Stimulated activated CD4-positive, alpha-beta T cell treated with anti-CD3 and anti-CD28 coated beads, Interleukin-4, amount 100 ng/mL, for 4 hours (primary cell): ENCODE measurements around the gene ETV5.
"Not testable (repeated sequence)": the region's sequence is repeated elsewhere in the genome, so short reads cannot be mapped to it uniquely, and the experiment has no call there.

ENCODE experiments used
- DNase-seq, 2 experiments: peaks; one replicate each; pipeline ENCODE4 v3.0.0-alpha.2; 2020

The ETV5 gene

DNA sequence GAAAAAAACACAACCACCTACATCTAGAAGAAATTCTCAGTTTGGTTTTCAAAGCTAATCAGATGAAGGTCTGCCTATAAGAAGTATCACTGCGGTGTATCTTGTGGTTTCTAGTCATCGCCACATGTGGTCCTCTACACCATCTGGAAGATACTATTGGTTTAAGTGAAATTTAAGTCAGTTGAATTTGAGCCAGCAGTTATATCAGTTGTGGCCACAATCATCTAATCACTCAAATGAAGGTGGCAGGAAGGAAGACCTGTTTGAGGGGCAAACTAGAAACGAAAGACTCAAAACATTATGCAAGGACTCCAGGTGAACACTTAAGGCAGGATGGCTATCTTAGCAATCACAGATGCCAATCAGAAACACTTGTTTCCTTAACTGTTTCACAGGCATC, 48.7 kb downstream of the ETV5 start:
- no peak for DNase-seq

DNA sequence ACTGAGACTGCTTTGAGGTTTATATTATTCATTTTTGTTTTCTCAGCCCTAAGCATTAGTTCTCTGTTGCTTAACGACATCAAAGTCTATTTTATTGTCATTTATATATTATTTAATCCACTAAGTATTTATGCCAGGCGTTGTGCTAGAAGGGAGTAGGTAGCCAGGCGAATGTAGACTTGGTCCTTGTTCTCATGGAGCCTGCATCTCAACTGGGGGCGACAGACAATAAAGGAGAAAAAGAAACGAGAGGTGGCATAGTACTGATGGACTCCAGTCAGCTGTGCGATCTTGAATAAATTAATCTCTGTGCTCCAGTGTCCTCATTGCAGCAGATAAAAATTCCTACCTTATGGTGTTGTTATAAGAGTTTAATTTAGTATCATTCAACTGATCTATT, 49.7 kb downstream of the ETV5 start:
- DNase-seq, result no peak

GRCh38 chr3:186058225-186058624, 50.7 kb downstream of the ETV5 start:
- no peak for DNase-seq

DNA sequence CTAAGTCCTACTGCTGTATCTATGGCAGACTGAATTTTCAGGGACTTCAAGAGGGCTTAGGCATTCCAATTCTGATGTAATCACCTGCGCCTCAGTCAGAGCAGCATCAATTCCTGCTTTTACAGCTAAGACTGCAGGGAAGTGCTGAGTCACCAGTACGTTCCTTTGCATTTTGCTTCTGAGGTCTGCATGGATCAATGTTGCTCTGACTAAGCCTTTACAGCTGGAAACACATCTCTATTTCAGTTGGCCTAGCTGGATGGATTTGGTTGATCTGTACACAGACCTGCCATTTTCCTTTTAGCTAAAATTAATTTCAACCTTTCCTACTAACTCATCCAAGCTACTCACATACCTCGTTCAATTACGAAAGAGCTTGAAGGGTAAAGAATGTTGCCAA, 51.3 kb downstream of the ETV5 start:
- no peak for DNase-seq

DNA sequence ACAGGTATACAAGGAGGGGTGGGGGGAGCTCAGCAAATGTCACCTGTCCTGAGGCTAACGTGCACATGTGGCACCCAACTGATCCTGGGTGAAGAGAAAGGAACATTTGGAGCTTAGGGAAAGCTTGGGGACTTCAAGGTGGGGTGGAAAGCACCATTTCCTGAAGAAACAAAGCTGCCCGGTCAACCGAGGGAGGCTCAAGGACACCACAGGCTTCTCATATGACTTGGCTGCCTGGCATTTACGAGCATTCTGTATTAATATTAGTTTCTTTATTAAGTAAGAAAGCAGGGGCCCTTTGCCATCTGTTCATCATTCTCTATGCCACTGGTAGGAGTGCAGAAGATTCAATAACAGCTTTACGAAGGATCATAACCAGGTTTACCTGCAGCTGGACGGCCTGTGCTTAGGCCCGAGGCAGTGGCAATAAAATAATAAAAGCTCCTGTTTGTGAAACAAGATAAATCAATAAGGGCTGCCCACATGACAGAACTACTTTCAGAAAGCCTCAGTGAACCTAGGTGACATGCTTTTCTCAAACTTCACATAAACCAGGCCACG, 54.0 kb downstream of the ETV5 start:
- DNase-seq, result no peak

GRCh38 chr3:186053954-186054791, 54.7 kb downstream of the ETV5 start:
- no peak for DNase-seq

DNA sequence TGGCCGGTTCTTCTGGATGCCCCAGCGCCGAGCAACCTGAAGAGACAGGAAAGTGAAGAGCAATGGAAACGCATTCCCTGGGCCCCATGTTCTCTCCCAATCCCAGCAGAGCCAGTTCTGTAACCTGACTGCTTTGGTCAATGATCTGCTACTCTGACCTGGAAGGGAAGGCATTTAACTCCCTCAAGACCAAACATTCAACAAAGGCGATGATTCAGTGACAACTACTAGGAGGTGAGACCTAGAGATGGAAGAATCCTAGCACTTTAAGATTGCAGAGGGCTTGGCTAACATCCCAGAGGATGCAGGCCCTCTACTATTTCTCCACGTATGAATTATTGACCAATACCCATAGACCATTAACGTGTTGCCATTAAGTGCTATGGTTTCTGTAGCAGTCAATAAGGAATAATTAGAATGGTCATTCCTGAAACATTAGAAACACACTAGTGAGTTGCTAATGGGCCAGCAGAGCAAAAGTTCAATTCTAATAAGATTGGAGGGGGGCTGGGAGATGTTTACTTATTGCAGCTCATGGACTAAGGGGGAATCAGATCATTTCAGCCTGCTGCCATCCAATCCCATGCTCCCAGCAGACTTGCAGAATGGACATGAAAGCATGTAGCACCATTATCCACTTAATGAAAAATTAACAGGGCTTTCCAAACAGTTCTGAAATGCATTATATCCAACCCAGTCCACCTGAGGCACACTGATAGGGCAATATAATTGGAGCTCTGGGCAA, 56.6 kb downstream of the ETV5 start:
- no peak for DNase-seq

GRCh38 chr3:186049001-186049400, 59.9 kb downstream of the ETV5 start:
- DNase-seq, result no peak

DNA sequence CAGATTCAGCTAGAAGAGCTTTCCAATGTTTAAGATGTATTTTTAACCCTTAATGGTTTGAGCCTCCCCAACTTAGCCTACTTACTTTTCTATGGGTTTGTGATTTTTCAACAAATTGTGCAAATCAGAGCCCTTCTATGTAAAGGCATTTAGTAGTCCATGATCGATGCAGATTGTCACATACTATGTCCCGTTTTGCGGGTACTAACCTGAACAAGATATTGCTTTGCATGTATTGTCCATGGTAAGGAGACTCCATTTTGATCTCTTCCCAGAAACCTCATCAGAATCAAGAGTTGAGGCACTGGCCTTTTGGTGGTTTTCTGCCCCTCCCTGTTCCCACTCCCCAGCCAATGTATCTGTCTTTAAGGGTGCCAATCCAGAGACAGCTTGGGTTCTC, 60.8 kb downstream of the ETV5 start:
- no peak for DNase-seq

DNA sequence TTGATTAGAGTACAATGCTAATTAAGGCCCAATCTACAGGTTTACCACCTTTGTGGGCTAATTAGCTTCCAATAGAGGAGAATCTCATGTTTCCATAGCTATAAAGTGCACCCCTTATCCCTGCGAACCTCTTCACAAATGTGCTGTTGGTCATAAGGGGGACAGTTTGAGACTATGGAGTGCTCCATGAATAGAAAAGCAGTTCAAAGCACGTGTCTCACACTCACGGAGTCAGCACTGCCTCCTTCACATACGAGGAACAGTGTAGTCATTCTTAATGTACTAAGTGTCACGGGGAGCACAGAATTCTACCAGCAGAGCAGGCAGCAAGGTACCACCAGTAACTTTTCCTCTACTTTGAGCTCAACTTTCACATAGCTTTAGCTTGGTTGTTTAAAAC, 62.1 kb downstream of the ETV5 start:
- DNase-seq, result no peak

DNA sequence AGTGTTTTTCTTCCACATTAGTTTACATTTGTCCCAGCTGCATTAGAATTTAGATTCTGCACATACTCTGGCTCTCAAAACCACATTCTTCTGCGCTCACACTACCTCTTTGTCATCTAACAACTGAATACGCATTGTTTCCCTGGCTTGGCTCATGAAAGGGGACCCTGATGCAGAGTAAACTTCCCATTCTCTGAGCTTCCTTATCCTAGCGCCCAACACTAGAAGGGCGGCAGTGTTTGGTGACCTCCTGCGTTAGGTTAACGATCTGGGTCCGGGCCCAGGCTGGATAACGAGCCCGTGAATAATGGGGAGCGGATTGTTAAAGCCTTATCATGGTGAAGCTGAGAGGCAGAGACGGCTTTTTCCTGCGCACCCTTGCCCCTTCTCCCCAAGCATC, 63.9 kb downstream of the ETV5 start:
- no peak for DNase-seq

DNA sequence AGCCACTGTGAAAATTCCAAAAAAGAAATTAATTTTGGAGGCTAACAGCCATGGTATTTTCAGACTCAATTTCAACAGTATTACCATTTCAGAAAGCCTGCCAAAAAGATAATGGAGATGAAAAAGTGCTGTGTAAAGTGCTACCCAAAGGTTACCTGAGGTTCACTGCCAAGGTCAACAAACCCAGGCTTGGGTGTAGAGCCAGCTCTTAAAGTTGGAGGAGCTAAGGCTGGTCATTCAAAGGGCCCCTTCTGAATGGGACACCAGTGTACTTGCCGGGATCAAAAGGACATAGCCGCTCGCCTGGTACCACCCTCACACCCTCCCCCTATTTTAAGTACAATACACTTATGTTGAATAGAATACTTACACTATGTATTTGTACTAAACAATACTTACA, 64.5 kb downstream of the ETV5 start:
- no peak for DNase-seq

DNA sequence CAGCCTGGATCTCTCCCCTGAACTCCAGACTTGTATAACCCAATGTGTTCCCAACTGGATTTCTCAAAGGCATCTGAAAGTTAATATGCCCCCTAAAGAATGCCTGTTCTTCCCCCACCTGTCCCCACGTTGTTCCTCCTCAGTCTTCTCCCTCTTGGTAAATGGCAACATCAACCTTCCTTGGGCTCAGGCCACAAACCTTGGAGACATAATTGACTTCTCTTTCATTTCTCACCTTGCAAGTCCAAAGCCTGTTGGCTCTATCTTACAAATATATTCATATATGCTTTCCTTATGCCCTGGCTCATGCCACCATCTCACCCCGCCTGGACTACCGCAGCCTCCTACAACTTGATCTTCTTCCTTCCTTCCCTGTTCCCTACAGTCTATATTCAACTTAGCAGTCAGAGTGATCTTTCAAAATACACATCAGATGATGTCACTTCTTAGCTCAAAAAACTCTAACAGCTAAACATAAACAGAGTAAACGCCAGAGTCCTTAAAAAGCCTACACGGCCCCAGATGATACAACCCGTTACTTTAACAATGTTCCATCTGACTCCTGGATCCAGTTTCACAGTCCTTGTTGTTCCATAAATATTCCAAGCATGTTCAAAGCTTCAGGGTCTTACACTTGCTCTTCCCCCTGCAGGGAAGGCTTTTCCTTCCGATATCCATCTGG, 66.2 kb downstream of the ETV5 start:
- DNase-seq, result no peak

GRCh38 chr3:186042036-186042435, 66.9 kb downstream of the ETV5 start:
- no peak for DNase-seq

GRCh38 chr3:186038360-186038759, 70.5 kb downstream of the ETV5 start:
- no peak for DNase-seq

DNA sequence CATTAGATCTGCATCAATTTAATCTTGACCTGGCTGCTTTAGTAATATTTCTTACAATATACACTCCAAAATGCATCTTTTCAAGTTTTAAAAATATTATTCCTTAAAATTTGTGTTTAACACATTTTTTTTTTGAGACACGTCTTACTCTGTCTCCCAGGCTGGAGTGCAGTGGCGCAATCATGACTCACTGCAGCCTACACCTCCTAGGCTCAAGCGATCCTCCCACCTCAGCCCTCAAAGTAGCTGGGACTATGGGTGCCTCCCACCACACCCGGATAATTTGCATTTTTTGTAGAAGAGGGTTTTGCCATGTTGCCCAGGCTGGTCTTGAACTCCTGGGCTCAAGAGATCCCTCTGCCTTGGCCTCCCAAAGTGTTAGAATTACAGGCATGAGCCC, 73.6 kb downstream of the ETV5 start:
- DNase-seq, result no peak

DNA sequence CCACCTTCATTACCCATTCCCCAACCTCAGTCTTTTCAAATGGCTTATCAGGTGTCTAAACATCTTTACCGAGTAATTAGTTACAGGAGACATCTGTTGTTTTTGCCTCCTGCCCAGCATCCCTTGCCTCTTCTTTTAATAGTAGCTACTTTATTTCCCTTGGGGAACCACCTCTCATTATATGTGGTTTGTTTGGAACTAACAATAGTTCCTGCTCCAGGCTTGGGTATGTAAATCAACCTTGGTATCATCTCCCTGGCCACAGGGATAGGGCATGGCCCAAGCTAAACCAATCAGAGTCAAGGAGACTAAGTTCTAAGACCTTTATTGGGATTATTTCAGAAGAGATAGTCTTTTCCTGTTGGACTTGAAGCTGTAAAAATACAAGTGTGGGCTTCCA, 76.6 kb downstream of the ETV5 start:
- no peak for DNase-seq

DNA sequence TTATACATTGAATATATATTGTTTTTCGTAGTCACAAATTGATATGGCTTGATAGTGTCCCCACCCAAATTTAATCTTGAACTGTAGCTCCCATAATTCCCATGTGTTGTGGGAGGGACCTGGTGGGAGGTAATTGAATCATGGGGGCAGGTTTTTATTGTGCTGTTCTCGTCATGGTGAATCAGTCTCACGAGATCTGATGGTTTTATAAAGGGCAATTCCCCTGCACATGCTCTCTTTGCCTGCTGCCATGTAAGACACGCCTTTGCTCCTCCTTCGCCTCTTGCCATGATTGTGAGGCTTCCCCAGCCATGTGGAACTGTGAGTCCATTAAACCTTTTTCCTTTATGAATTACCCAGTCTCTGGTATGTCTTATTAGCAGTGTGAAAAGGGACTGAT, 82.9 kb downstream of the ETV5 start:
- DNase-seq, result not testable (repeated sequence)

- DNase-seq, result peak in 1 of 2 experiments; percentile 5
Measured at GRCh38 chr3:186025161-186025560, 83.7 kb downstream of the ETV5 start.

GRCh38 chr3:186024210-186024609, 84.7 kb downstream of the ETV5 start:
- DNase-seq, result no peak

- no peak for DNase-seq
Measured at GRCh38 chr3:186022931-186023330, 86.0 kb downstream of the ETV5 start.

GRCh38 chr3:186021673-186022362, 87.1 kb downstream of the ETV5 start:
- DNase-seq, result no peak

DNA sequence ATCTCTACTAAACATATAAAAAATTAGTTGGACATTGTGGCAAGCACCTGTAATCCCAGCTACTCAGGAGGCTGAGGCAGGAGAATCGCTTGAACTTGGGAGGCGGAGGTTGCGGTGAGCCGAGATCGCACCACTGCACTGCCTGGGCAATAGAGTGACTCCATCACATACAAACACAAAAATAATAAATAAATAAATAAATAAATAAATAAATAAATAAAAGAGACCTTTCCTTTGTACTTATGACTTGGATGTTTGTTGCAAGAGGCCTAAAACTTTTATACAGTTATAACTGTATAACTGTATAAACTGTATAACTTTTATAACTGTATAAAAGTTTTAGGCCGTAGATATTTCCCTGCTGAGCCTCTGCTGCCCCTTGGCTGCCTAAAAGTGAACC, 87.6 kb downstream of the ETV5 start:
- DNase-seq, result not testable (repeated sequence)
